IMR-90 (cell line): ENCODE measurements around the gene IL17D.

Source experiments
- CEBPB ChIP-seq: IDR thresholded peaks from 2 replicates; pipeline ENCODE4 v1.6.1; 2012; ENCODE audit warnings: low read depth, low read length, improper control_type of control experiment
- CHD1 ChIP-seq: IDR thresholded peaks from 2 replicates; pipeline ENCODE4 v1.6.1; 2012; ENCODE audit warnings: low read depth, low read length, improper control_type of control experiment
- CTCF ChIP-seq: conservative IDR thresholded peaks from 2 replicates; pipeline ENCODE4 v1.5.1; 2012; ENCODE audit warnings: mild to moderate bottlenecking, low read depth, low read length, improper control_type of control experiment
- FOS ChIP-seq: fragments of 150-350 bp; IDR thresholded peaks from 2 replicates; pipeline ENCODE4 v1.6.1; 2016; ENCODE audit warnings: low read depth, low read length
- MXI1 ChIP-seq: IDR thresholded peaks from 2 replicates; pipeline ENCODE4 v1.6.1; 2012; ENCODE audit warnings: low read depth, mild to moderate bottlenecking, low read length, moderate library complexity, borderline replicate concordance
- POLR2A ChIP-seq: IDR thresholded peaks from 2 replicates; pipeline ENCODE4 v1.6.1; 2012; ENCODE audit warnings: mild to moderate bottlenecking, low read depth, low read length
- RAD21 ChIP-seq: IDR thresholded peaks from 2 replicates; pipeline ENCODE4 v1.6.1; 2012; ENCODE audit warnings: low read length, improper control_type of control experiment
- RCOR1 ChIP-seq: IDR thresholded peaks from 2 replicates; pipeline ENCODE4 v1.6.1; 2012; ENCODE audit warnings: mild to moderate bottlenecking, low read length, improper control_type of control experiment; ENCODE audit not compliant: insufficient replicate concordance
- RFX5 ChIP-seq: IDR thresholded peaks from 2 replicates; pipeline ENCODE4 v1.8.0; 2012; ENCODE audit warnings: low read depth, mild to moderate bottlenecking, low read length, moderate library complexity
- USF2 ChIP-seq: fragments of 150-350 bp; IDR thresholded peaks from 2 replicates; pipeline ENCODE4 v1.6.1; 2017; ENCODE audit warnings: mild to moderate bottlenecking, antibody characterized with exemption, low read length, low read depth

GRCh38 chr13:20713751-20714150 is 10.3 kb downstream of the IL17D start:
- TF ChIP-seq USF2 (no peak), CTCF (no peak), POLR2A (no peak), RCOR1 (no peak), CHD1 (no peak), RFX5 (no peak), FOS (no peak), RAD21 (no peak), MXI1 (no peak), CEBPB (no peak)
